ENCODE measurements around the gene COL4A2. TPM values are rescaled to one million over a fixed set of nuclear protein-coding genes. Genes with fewer than 3 reads are reported as not detected.
"Not testable (repeated sequence)": the region's sequence is repeated elsewhere in the genome, so short reads cannot be mapped to it uniquely, and the experiment has no call there.

The COL4A2 gene
- polyA plus RNA-seq, 1 experiment: 208 TPM

DNA sequence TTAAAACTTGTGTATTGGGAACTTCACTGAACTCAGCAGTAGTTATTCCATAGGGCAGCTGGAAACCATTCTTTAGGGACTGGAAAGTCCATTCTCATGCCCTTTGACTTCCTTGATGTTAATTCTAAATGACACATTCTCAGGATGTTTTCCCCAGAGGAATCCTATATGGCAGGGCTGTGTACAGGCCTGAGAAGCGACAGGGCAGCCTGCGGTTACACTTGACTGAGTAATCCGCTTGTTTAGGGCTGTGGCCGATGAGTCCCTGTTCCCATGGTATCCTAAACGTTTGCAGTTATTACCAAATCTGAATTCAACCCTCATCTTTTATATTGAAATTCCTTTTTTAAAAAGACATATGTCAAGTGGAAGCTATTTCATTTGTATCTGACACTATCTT lies 83.5 kb downstream of the COL4A2 start:
- H3K4me3 ChIP-seq (ENCODE audit: low read depth, low read length): no peak overlapping the region
- peaks cover 13% of the 10 kb centered on the region for H3K9me3 ChIP-seq (ENCODE audit: control insufficient read depth, insufficient read depth, low read length)
- H3K27ac ChIP-seq (ENCODE audit: low read depth, low read length): peak overlapping the region; percentile 89
- CTCF ChIA-PET: interaction anchor here (1.0 kb wide), 1 partner anchor 9 kb away, joined by 3 read pairs; no protein-coding TSS in a partner anchor
- POLR2A ChIA-PET: interaction anchor here (0.9 to 1.1 kb wide), 3 partner anchors 8 to 19 kb away, joined by 3 to 4 read pairs (median 3); no protein-coding TSS in a partner anchor
- TF ChIP-seq, protein P1, sequence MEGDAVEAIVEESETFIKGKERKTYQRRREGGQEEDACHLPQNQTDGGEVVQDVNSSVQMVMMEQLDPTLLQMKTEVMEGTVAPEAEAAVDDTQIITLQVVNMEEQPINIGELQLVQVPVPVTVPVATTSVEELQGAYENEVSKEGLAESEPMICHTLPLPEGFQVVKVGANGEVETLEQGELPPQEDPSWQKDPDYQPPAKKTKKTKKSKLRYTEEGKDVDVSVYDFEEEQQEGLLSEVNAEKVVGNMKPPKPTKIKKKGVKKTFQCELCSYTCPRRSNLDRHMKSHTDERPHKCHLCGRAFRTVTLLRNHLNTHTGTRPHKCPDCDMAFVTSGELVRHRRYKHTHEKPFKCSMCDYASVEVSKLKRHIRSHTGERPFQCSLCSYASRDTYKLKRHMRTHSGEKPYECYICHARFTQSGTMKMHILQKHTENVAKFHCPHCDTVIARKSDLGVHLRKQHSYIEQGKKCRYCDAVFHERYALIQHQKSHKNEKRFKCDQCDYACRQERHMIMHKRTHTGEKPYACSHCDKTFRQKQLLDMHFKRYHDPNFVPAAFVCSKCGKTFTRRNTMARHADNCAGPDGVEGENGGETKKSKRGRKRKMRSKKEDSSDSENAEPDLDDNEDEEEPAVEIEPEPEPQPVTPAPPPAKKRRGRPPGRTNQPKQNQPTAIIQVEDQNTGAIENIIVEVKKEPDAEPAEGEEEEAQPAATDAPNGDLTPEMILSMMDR (IDR thresholded peaks at IDR 0.05; ENCODE audit: low read depth, low read length): no peak
- no peaks in the 10 kb centered on the region for H3K27me3 ChIP-seq (ENCODE audit: control insufficient read depth, insufficient read depth, low read length)
- DNase-seq (ENCODE audit: low read depth, low spot score): no peak

DNA sequence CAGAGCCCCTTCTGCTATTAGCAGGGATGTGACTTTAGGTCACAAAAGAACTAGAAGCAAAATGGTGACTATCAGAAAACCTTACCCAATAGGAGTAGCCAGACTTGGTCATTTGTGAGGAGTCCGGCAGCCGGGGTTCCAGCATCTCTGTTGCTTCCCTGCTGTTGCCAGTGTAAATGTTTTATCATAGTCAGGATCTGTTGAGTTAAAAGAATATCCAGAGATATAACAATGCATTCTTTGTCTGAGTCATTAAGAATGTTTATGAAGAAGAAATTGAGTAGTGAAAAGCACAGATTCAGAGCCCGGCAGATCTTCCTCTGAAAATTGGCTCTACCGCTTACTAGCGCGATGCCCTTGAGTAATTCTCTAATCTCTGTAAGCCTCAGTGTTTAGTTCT lies 84.2 kb downstream of the COL4A2 start:
- TF ChIP-seq, protein P1 (IDR thresholded peaks at IDR 0.05; ENCODE audit: low read depth, low read length): no peak
- no peak for DNase-seq (ENCODE audit: low read depth, low spot score)

DNA sequence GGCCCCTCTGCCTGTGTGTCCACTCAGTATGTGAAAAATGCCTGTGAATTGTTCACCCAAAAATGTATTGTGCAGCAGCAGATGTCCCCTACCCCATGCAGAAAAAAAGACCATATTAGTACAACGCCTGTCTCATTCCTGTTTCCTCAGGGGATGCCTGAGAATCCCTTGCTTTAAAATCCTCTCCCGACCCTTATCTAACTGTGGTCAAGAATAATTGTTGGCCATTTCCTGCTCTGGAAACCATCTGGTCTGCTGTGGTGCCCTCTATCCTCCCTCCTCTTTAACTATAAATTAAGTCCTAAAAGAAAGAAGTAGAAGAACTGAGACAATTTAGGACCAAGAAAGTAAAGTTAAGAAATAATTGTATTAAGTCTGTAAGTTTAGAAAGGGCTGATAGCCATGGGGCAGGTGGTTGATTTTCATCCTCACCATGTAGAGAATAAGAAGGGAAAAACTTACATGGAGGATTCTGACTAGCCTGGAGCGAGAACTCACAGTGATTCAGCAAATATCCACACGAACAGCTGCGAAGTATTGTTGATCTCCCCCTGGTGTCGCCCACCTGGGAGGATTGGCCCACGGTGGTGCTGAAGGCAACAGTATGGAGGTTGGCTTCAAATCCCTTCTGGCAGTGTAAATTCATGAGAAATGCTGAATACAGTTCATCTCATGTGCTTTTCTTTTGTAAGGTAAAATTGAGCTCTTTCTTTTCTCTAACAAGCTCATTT lies 85.6 kb downstream of the COL4A2 start:
- Histone ChIP-seq H3K9me3 (ENCODE audit: control insufficient read depth, insufficient read depth, low read length) (peaks cover 10% of the 10 kb centered on the region), H3K27me3 (ENCODE audit: control insufficient read depth, insufficient read depth, low read length) (no peaks in the 10 kb centered on the region), H3K27ac (ENCODE audit: low read depth, low read length) (peak overlapping the region; percentile 24), H3K4me3 (ENCODE audit: low read depth, low read length) (no peak overlapping the region)
- DNase-seq (ENCODE audit: low read depth, low spot score): no peak
- TF ChIP-seq, protein P1 (IDR thresholded peaks at IDR 0.05; ENCODE audit: low read depth, low read length): no peak
- ChIA-PET POLR2A (no interaction called here), CTCF (interaction anchor here (1.0 kb wide), 1 partner anchor 19 kb away, joined by 3 read pairs; no protein-coding TSS in a partner anchor)

More for the DNA sequence above, 84.2 kb downstream of the COL4A2 start:
- Histone ChIP-seq H3K4me3 (ENCODE audit: low read depth, low read length) (no peak overlapping the region), H3K27me3 (ENCODE audit: control insufficient read depth, insufficient read depth, low read length) (no peaks in the 10 kb centered on the region), H3K27ac (ENCODE audit: low read depth, low read length) (peak overlapping the region; percentile 90), H3K9me3 (ENCODE audit: control insufficient read depth, insufficient read depth, low read length) (peaks cover 10% of the 10 kb centered on the region)
- POLR2A ChIA-PET: interaction anchor here (0.9 to 1.1 kb wide), 2 partner anchors 9 to 19 kb away, joined by 3 read pairs; no protein-coding TSS in a partner anchor
- CTCF ChIA-PET: no interaction called here

DNA sequence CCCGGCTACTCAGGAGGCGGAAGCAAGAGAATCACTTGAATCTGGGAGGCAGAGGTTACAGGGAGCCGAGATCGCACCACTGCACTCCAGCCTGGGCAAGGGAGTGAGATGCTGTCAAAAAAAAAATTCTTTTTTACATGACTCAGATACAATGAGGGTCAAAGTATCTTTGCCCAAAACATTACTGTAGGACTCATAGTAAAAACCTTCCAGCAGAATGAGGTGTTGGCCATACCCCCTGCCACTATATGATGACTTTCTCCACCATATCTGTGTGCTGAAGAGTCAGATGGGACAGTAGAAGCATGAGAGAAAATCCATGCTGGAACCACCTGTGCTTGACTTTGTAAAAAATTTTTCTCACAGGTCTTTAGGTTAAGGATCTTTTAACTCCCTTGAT lies 86.7 kb downstream of the COL4A2 start:
- no peaks in the 10 kb centered on the region for H3K27me3 ChIP-seq (ENCODE audit: control insufficient read depth, insufficient read depth, low read length)
- no peak for DNase-seq (ENCODE audit: low read depth, low spot score)
- H3K27ac ChIP-seq (ENCODE audit: low read depth, low read length): peak overlapping the region; percentile 34
- H3K9me3 ChIP-seq (ENCODE audit: control insufficient read depth, insufficient read depth, low read length): peaks cover 10% of the 10 kb centered on the region
- CTCF ChIA-PET: no interaction called here
- POLR2A ChIA-PET: no interaction called here
- TF ChIP-seq, protein P1 (IDR thresholded peaks at IDR 0.05; ENCODE audit: low read depth, low read length): no peak
- H3K4me3 ChIP-seq (ENCODE audit: low read depth, low read length): no peak overlapping the region

DNA sequence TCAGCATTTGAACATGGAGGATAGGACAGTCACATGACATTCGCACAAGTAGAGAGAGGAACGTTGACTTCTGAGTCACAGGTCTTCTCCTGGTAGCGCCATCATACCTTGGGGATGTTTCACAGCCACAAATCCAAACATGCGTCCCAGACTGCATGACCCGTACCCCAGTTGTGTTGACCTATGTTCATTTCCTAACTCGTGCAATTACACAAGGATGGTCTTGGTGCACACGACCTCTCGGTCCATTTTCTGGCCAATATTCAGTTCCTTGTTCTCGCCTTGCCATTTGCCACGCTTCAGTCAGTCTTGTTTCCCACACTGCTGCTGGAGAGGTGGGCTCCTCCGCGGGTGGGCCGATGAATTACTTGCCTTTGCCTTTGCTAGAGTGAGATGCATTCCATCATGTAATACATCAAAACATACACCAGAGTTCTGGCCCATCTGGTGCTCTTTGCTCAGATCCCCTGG lies 87.3 kb downstream of the COL4A2 start:
- TF ChIP-seq, protein P1 (IDR thresholded peaks at IDR 0.05; ENCODE audit: low read depth, low read length): no peak
- POLR2A ChIA-PET: no interaction called here
- no peak overlapping the region for H3K4me3 ChIP-seq (ENCODE audit: low read depth, low read length)
- CTCF ChIA-PET: no interaction called here
- peaks cover 8% of the 10 kb centered on the region for H3K9me3 ChIP-seq (ENCODE audit: control insufficient read depth, insufficient read depth, low read length)
- no peaks in the 10 kb centered on the region for H3K27me3 ChIP-seq (ENCODE audit: control insufficient read depth, insufficient read depth, low read length)
- H3K27ac ChIP-seq (ENCODE audit: low read depth, low read length): peak overlapping the region; percentile 34
- no peak for DNase-seq (ENCODE audit: low read depth, low spot score)

DNA sequence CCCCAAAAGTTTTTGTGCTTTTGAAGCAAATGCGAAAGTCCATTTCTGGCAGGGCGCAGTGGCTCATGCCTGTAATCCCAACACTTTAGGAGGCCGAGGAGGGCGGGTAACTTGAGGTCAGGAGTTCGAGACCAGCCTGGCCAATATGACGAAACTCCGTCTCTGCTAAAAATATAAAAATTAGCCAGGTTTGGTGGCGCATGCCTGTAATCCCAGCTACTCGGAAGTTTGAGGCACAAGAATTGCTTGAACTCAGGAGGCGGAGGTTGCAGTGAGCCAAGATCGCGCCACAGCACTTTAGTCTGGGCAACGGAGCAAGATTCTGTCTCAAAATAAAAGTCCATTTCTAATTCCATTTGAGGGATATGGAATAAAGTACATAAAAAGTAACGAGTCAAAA lies 88.5 kb downstream of the COL4A2 start:
- H3K27me3 ChIP-seq (ENCODE audit: control insufficient read depth, insufficient read depth, low read length); DNase-seq (ENCODE audit: low read depth, low spot score); CTCF ChIA-PET; H3K9me3 ChIP-seq (ENCODE audit: control insufficient read depth, insufficient read depth, low read length); POLR2A ChIA-PET; H3K4me3 ChIP-seq (ENCODE audit: low read depth, low read length): not testable (repeated sequence)
- peak overlapping the region; percentile 69 for H3K27ac ChIP-seq (ENCODE audit: low read depth, low read length)
